DND-41 (cell line): Measurements from ENCODE around the gene CYP3A7.

Source experiments
- EZH2 ChIP-seq: IDR thresholded peaks from 3 replicates; pipeline ENCODE4 v1.6.1; 2012; ENCODE audit warnings: borderline replicate concordance, low read depth, mild to moderate bottlenecking, moderate library complexity, low read length, inconsistent platforms; ENCODE audit not compliant: severe bottlenecking
- TF ChIP-seq, protein P1 (sequence below): IDR thresholded peaks from 2 replicates; pipeline ENCODE4 v1.5.1; 2012; ENCODE audit warnings: borderline replicate concordance, low read length, moderate library complexity, mild to moderate bottlenecking; ENCODE audit not compliant: poor library complexity, severe bottlenecking; ENCODE audit errors: extremely low read depth

DNA sequence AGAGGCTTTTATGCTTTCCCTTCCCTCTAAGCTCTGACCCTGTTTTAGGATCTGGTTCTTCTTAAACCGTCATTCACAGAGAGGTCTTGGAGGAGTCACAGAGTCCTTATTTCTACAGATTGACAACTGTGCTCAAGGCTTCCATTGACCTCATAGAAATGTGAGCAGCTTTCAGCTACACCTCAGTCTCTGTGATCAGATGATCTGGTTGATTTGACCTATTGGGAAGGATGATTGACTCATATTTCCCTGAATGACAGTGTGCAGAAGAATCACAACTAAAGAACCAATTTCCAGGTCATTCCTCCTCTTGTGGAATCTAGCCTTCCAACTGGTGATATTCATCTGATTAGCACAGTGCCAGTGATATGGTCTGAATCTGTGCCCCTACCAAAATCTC, 45.6 kb upstream of the CYP3A7 start:
- TF ChIP-seq, protein P1, sequence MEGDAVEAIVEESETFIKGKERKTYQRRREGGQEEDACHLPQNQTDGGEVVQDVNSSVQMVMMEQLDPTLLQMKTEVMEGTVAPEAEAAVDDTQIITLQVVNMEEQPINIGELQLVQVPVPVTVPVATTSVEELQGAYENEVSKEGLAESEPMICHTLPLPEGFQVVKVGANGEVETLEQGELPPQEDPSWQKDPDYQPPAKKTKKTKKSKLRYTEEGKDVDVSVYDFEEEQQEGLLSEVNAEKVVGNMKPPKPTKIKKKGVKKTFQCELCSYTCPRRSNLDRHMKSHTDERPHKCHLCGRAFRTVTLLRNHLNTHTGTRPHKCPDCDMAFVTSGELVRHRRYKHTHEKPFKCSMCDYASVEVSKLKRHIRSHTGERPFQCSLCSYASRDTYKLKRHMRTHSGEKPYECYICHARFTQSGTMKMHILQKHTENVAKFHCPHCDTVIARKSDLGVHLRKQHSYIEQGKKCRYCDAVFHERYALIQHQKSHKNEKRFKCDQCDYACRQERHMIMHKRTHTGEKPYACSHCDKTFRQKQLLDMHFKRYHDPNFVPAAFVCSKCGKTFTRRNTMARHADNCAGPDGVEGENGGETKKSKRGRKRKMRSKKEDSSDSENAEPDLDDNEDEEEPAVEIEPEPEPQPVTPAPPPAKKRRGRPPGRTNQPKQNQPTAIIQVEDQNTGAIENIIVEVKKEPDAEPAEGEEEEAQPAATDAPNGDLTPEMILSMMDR, result no peak
- no peak for TF ChIP-seq EZH2
